ENCODE results near the gene SF3A2. TPM values are rescaled to one million over a fixed set of nuclear protein-coding genes. Genes with fewer than 3 reads are reported as not detected.

Gene SF3A2
- polyA plus RNA-seq, 1 donor from 2014 or later: 14.4 TPM

DNA sequence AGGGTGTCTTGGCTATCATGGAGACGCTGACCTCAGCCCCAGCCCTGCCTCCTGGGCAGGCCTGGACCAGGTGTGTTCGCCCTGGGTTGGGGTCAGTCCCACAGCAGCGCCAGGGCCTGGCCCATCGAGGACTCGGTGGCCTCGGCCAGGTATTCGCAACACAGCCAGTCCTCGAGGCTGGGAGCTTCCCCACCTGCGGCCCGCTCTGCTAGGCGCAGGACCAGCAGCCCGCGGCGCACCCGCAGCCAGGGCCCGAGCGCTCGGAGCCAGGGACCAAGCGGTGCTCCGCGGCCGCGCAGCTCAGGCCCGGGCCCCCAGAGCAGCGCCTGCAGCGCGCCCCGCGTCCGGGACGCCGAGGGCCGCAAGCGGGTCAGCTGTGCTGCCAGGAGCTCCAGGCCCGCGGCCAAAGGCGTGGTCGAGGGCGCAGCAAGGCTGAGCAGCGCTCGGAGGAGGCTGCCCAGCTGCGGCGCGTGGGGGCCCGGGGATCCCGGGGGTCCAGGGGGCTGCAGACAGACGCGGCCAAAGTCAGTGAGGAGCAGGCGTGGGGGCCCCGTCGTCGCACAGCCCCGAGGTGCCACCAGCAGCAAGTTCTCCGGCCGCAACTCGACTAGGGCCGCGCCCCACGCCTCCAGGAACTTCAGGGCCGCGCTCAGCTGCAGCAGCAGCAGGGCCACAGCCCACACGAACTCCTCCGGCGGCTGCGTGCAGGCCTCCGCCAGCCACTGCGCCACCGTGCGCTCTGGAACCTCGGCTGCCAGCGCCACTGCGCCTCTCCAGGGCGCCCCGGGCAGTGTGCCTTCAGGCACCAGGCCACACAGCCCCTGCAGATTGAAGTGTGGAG lies 39.2 kb downstream of the SF3A2 start:
- Histone ChIP-seq H3K27ac (ENCODE audit: low read length) (no peak overlapping the region), H2AFZ (ENCODE audit: low read depth, low read length) (no peak overlapping the region), H3K9ac (ENCODE audit: low read length) (no peak overlapping the region), H3K9me3 (ENCODE audit: low read length) (no peaks in the 10 kb centered on the region), H3K4me3 (ENCODE audit: low read length) (no peak overlapping the region), H3K27me3 (ENCODE audit: insufficient read depth, low read depth, low read length) (no peaks in the 10 kb centered on the region), H4K20me1 (ENCODE audit: insufficient read depth) (peaks cover 30% of the 10 kb centered on the region), H3K36me3 (ENCODE audit: insufficient read depth, low read length) (no peaks in the 10 kb centered on the region), H3F3A (ENCODE audit: insufficient read depth, low read length, poor library complexity, severe bottlenecking) (peaks cover 4% of the 10 kb centered on the region), H3K4me2 (ENCODE audit: low read length) (no peak overlapping the region), H3K9me2 (ENCODE audit: insufficient read depth, low read length) (no peaks in the 10 kb centered on the region), H3K79me2 (replicated peaks; ENCODE audit: insufficient read depth, low read length) (peaks cover 32% of the 10 kb centered on the region)
- TF ChIP-seq TAF1 (IDR thresholded peaks at IDR 0.05; ENCODE audit: low read depth): no peak
- TF ChIP-seq MXI1 (conservative IDR thresholded peaks at IDR 0.05; ENCODE audit: poor library complexity, severe bottlenecking): no peak
- no peak for TF ChIP-seq REST (IDR thresholded peaks at IDR 0.05; ENCODE audit: borderline replicate concordance)
- no peak for TF ChIP-seq POLR2AphosphoS5 (IDR thresholded peaks at IDR 0.05)
- TF ChIP-seq RAD21 (conservative IDR thresholded peaks at IDR 0.05): no peak
- TF ChIP-seq CTCF (IDR thresholded peaks at IDR 0.05; ENCODE audit: poor library complexity, severe bottlenecking): no peak
- no peak for TF ChIP-seq SMC3 (conservative IDR thresholded peaks at IDR 0.05; ENCODE audit: poor library complexity)
- no peak for TF ChIP-seq EP300 (conservative IDR thresholded peaks at IDR 0.05; ENCODE audit: poor library complexity, severe bottlenecking)
- TF ChIP-seq EZH2 (IDR thresholded peaks at IDR 0.05; ENCODE audit: borderline replicate concordance, insufficient read depth, low read length, poor library complexity, severe bottlenecking): no peak

DNA sequence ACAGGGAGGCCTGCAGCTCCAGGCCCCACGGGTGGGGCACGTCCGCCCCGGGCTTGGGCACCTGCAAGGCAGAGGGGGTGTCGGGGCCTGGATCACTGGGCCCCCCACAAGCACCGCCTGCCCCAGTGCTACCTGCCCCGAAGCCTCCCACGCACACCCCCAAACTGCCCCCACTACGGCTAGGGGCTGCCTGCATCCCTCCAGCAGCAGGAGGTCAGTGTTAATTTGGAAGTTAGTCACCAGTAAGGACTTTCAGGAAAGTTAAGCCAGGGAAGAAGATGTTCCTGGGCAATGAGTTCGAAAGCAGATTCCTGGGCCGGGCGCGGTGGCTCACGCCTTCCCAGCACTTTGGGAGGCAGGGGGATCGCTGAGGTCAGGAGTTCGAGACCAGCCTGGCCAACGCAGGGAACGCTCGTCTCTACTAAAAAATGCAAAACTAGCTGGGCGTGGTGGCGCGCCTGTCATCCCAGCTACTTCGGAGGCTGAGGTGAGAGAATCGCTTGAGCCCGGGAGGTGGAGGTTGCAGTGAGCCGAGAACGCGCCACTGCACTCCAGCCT lies 39.9 kb downstream of the SF3A2 start:
- Histone ChIP-seq H3K9me2 (ENCODE audit: insufficient read depth, low read length) (no peaks in the 10 kb centered on the region), H3K36me3 (ENCODE audit: insufficient read depth, low read length) (no peaks in the 10 kb centered on the region), H3K27ac (ENCODE audit: low read length) (no peak overlapping the region), H3K79me2 (replicated peaks; ENCODE audit: insufficient read depth, low read length) (peaks cover 25% of the 10 kb centered on the region), H3K9ac (ENCODE audit: low read length) (no peak overlapping the region), H3K4me2 (ENCODE audit: low read length) (no peak overlapping the region), H3K9me3 (ENCODE audit: low read length) (no peaks in the 10 kb centered on the region), H3K4me3 (ENCODE audit: low read length) (no peak overlapping the region), H3F3A (ENCODE audit: insufficient read depth, low read length, poor library complexity, severe bottlenecking) (peaks cover 4% of the 10 kb centered on the region), H4K20me1 (ENCODE audit: insufficient read depth) (peaks cover 23% of the 10 kb centered on the region), H3K27me3 (ENCODE audit: insufficient read depth, low read depth, low read length) (no peaks in the 10 kb centered on the region), H2AFZ (ENCODE audit: low read depth, low read length) (no peak overlapping the region)
- no peak for TF ChIP-seq CTCF (IDR thresholded peaks at IDR 0.05; ENCODE audit: poor library complexity, severe bottlenecking)
- no peak for TF ChIP-seq EZH2 (IDR thresholded peaks at IDR 0.05; ENCODE audit: borderline replicate concordance, insufficient read depth, low read length, poor library complexity, severe bottlenecking)
- no peak for TF ChIP-seq MXI1 (conservative IDR thresholded peaks at IDR 0.05; ENCODE audit: poor library complexity, severe bottlenecking)
- no peak for TF ChIP-seq POLR2AphosphoS5 (IDR thresholded peaks at IDR 0.05)
- no peak for TF ChIP-seq EP300 (conservative IDR thresholded peaks at IDR 0.05; ENCODE audit: poor library complexity, severe bottlenecking)
- TF ChIP-seq REST (IDR thresholded peaks at IDR 0.05; ENCODE audit: borderline replicate concordance): no peak
- TF ChIP-seq TAF1 (IDR thresholded peaks at IDR 0.05; ENCODE audit: low read depth): no peak
- TF ChIP-seq SMC3 (conservative IDR thresholded peaks at IDR 0.05; ENCODE audit: poor library complexity): no peak
- no peak for TF ChIP-seq RAD21 (conservative IDR thresholded peaks at IDR 0.05)

Measured in neural cell (in vitro differentiated cells).